T-helper 17 cell (primary cell): ENCODE measurements around the gene ABCA7. TPM values are rescaled to one million over a fixed set of nuclear protein-coding genes. Genes with fewer than 3 reads are reported as not detected.
A peak's percentile ranks its signal among the peaks of the same experiment; 100 is the strongest.

Experiments
- ATAC-seq: fragments of 150-1000 bp; cut with Tn5 transposase; 2 replicates; pipeline ENCODE4 v1.10.0; 2021; ENCODE audit warnings: mild to moderate bottlenecking, moderate library complexity
- DNase-seq, 3 donors: peaks; one replicate each; pipeline versions ENCODE4 v3.0.0 to v3.0.0-alpha.2; 2020 to 2021
- H3K9me3 ChIP-seq: one replicate; pipeline ENCODE4 v1.7.0; 2013; ENCODE audit warnings: low read length, mild to moderate bottlenecking; ENCODE audit not compliant: control insufficient read depth, poor library complexity, severe bottlenecking
- H3K27ac Mint-ChIP-seq: one replicate; pipeline ENCODE4 v1.8.0; 2022; ENCODE audit warnings: mild to moderate bottlenecking, moderate library complexity, mixed read lengths
- H3K27me3 Mint-ChIP-seq: one replicate; pipeline ENCODE4 v1.8.0; 2022; ENCODE audit warnings: mixed read lengths
- H3K36me3 Mint-ChIP-seq: one replicate; pipeline ENCODE4 v1.8.0; 2022; ENCODE audit warnings: low read depth, mixed read lengths
- H3K4me1 Mint-ChIP-seq: one replicate; pipeline ENCODE4 v1.8.0; 2022; ENCODE audit warnings: mild to moderate bottlenecking, mixed read lengths
- H3K4me3 Mint-ChIP-seq: one replicate; pipeline ENCODE4 v1.8.0; 2022; ENCODE audit warnings: mild to moderate bottlenecking, moderate library complexity, mixed read lengths
- total RNA-seq, 4 donors: library from RNA in 2 of 4; stranded (reverse) in 2 of 4; gene quantifications; one replicate each; pipeline ENCODE4 v1.2.3 and lab custom pipeline; 2022 to 2026

ABCA7 gene
- total RNA-seq, 2 donors from 2014 or later: 107 to 112 TPM

GRCh38 chr19:1025960-1026782 lies 13.7 kb upstream of the ABCA7 start, which contains the start of gene CNN2:
Gene CNN2, plus strand, starts transcription at chr19:1026608. Its CDS starts 54 bp downstream, at chr19:1026662.
- peaks cover 2% of the 10 kb centered on the region for H3K36me3 Mint-ChIP-seq
- peak within 1 kb of the TSS; percentile 96 for H3K4me3 Mint-ChIP-seq
- H3K4me1 Mint-ChIP-seq: peaks cover 30% of the 10 kb centered on the region
- DNase-seq (peak; percentile 42 to 69 (median 60)), ATAC-seq (peak; percentile 41)
- H3K9me3 ChIP-seq: no peaks in the 10 kb centered on the region
- H3K27me3 Mint-ChIP-seq: no peaks in the 10 kb centered on the region
- peak within 1 kb of the TSS; percentile 90 for H3K27ac Mint-ChIP-seq

- peak; percentile 11 for ATAC-seq
- H3K27me3 Mint-ChIP-seq: no peaks in the 10 kb centered on the region
- peaks cover 2% of the 10 kb centered on the region for H3K36me3 Mint-ChIP-seq
- H3K4me1 Mint-ChIP-seq: peaks cover 24% of the 10 kb centered on the region
- H3K9me3 ChIP-seq: no peaks in the 10 kb centered on the region
- peak overlapping the region; percentile 96 for H3K4me3 Mint-ChIP-seq
- DNase-seq: no peak
- peak overlapping the region; percentile 90 for H3K27ac Mint-ChIP-seq
Observed at GRCh38 chr19:1026783-1027649, 12.9 kb upstream of the ABCA7 start.

- Mint-ChIP-seq H3K36me3 (peaks cover 2% of the 10 kb centered on the region), H3K4me1 (peaks cover 26% of the 10 kb centered on the region)
Observed at GRCh38 chr19:1027650-1028061, 12.3 kb upstream of the ABCA7 start.

GRCh38 chr19:1028062-1028926 lies 11.6 kb upstream of the ABCA7 start:
- Mint-ChIP-seq H3K36me3 (peaks cover 2% of the 10 kb centered on the region), H3K4me3 (peak overlapping the region; percentile 96), H3K27me3 (no peaks in the 10 kb centered on the region), H3K27ac (peak overlapping the region; percentile 90), H3K4me1 (peaks cover 27% of the 10 kb centered on the region)
- H3K9me3 ChIP-seq: no peaks in the 10 kb centered on the region
- DNase-seq: peak; percentile 41 to 43 (median 41)
- peak; percentile 29 for ATAC-seq

More at GRCh38 chr19:1027650-1028061, 12.3 kb upstream of the ABCA7 start:
- Mint-ChIP-seq H3K4me3 (peak overlapping the region; percentile 96), H3K27ac (peak overlapping the region; percentile 90), H3K27me3 (no peaks in the 10 kb centered on the region)
- DNase-seq: no peak
- no peaks in the 10 kb centered on the region for H3K9me3 ChIP-seq
- peak; percentile 11 for ATAC-seq

GRCh38 chr19:1032264-1032867 lies 7.5 kb upstream of the ABCA7 start:
- Mint-ChIP-seq H3K27ac (peak overlapping the region; percentile 89), H3K36me3 (peaks cover 9% of the 10 kb centered on the region), H3K4me3 (no peak overlapping the region), H3K4me1 (peaks cover 26% of the 10 kb centered on the region), H3K27me3 (no peaks in the 10 kb centered on the region)
- no peak for DNase-seq
- no peaks in the 10 kb centered on the region for H3K9me3 ChIP-seq
- no peak for ATAC-seq

- H3K36me3 Mint-ChIP-seq: peaks cover 7% of the 10 kb centered on the region
- H3K27ac Mint-ChIP-seq: peak overlapping the region; percentile 69
- ATAC-seq: no peak
- no peaks in the 10 kb centered on the region for H3K27me3 Mint-ChIP-seq
- H3K9me3 ChIP-seq: no peaks in the 10 kb centered on the region
- H3K4me1 Mint-ChIP-seq: peaks cover 35% of the 10 kb centered on the region
- DNase-seq: no peak
- H3K4me3 Mint-ChIP-seq: peak overlapping the region; percentile 33
Observed at GRCh38 chr19:1035998-1036621, 3.8 kb upstream of the ABCA7 start.

- Mint-ChIP-seq H3K4me3 (peak overlapping the region; percentile 97), H3K27ac (peak overlapping the region; percentile 97), H3K27me3 (no peaks in the 10 kb centered on the region), H3K4me1 (peaks cover 32% of the 10 kb centered on the region), H3K36me3 (peaks cover 7% of the 10 kb centered on the region)
- ATAC-seq (no peak), DNase-seq (peak in 1 of 3 donors; percentile 12)
- no peaks in the 10 kb centered on the region for H3K9me3 ChIP-seq
Observed at GRCh38 chr19:1037621-1038064, 2.3 kb upstream of the ABCA7 start.

- no peak for ATAC-seq
- Mint-ChIP-seq H3K27ac (peak overlapping the region; percentile 97), H3K4me1 (peaks cover 29% of the 10 kb centered on the region), H3K36me3 (peaks cover 7% of the 10 kb centered on the region), H3K4me3 (peak overlapping the region; percentile 97), H3K27me3 (no peaks in the 10 kb centered on the region)
- H3K9me3 ChIP-seq: no peaks in the 10 kb centered on the region
- peak in 1 of 3 donors; percentile 10 for DNase-seq
Observed at GRCh38 chr19:1038978-1039645, 795 bp upstream of the ABCA7 start.

- H3K4me1 Mint-ChIP-seq: peaks cover 31% of the 10 kb centered on the region
- H3K9me3 ChIP-seq: no peaks in the 10 kb centered on the region
- no peaks in the 10 kb centered on the region for H3K27me3 Mint-ChIP-seq
- peak; percentile 62 for ATAC-seq
- peak overlapping the region; percentile 97 for H3K27ac Mint-ChIP-seq
- H3K4me3 Mint-ChIP-seq: peak overlapping the region; percentile 97
- DNase-seq: peak; percentile 76 to 85 (median 81)
- H3K36me3 Mint-ChIP-seq: peaks cover 4% of the 10 kb centered on the region
Observed at GRCh38 chr19:1040476-1041271, 767 bp downstream of the ABCA7 start.

GRCh38 chr19:1041272-1041834 lies 1.4 kb downstream of the ABCA7 start:
- H3K9me3 ChIP-seq: no peaks in the 10 kb centered on the region
- Mint-ChIP-seq H3K4me3 (peak overlapping the region; percentile 97), H3K27ac (peak overlapping the region; percentile 97), H3K36me3 (peaks cover 2% of the 10 kb centered on the region), H3K4me1 (peaks cover 31% of the 10 kb centered on the region), H3K27me3 (no peaks in the 10 kb centered on the region)
- ATAC-seq: no peak
- peak in 1 of 3 donors; percentile 8 for DNase-seq
